ACC112 (cell line): ENCODE measurements around the gene ZNF333.
"Not testable (repeated sequence)": the region's sequence is repeated elsewhere in the genome, so short reads cannot be mapped to it uniquely, and the experiment has no call there.

Source experiments
- H2AFZ ChIP-seq: fragments of 200-600 bp; sonication (generic); one replicate; pipeline ENCODE4 v1.6.0; 2017; ENCODE audit warnings: antibody characterized with exemption, low read length; ENCODE audit not compliant: unreplicated experiment
- H3K27ac ChIP-seq: fragments of 200-600 bp; sonication (generic); 2 replicates; pipeline ENCODE4 v1.5.1; 2014; ENCODE audit warnings: low read depth, mild to moderate bottlenecking, antibody characterized with exemption, low read length, moderate library complexity
- H3K27me3 ChIP-seq: fragments of 200-600 bp; sonication (generic); 2 replicates; pipeline ENCODE4 v1.6.1; 2014; ENCODE audit warnings: mild to moderate bottlenecking, antibody characterized with exemption, low read length, moderate library complexity, mixed read lengths; ENCODE audit not compliant: insufficient read depth
- H3K36me3 ChIP-seq: fragments of 200-600 bp; sonication (generic); 2 replicates; pipeline ENCODE4 v1.6.1; 2016; ENCODE audit warnings: mild to moderate bottlenecking, antibody characterized with exemption, low read length, moderate library complexity, mixed read lengths; ENCODE audit not compliant: insufficient read depth
- H3K4me1 ChIP-seq: fragments of 200-600 bp; sonication (generic); one replicate; pipeline ENCODE4 v1.6.1; 2016; ENCODE audit warnings: low read length, mixed read lengths; ENCODE audit not compliant: insufficient read depth, unreplicated experiment, control insufficient read depth
- H3K4me3 ChIP-seq: fragments of 200-600 bp; sonication (generic); 2 replicates; pipeline ENCODE4 v1.5.1; 2014; ENCODE audit warnings: mild to moderate bottlenecking, low read depth, low read length
- H3K79me2 ChIP-seq: fragments of 200-600 bp; sonication (generic); one replicate; pipeline ENCODE4 v1.6.0; 2016; ENCODE audit warnings: low read length; ENCODE audit not compliant: control insufficient read depth, unreplicated experiment, insufficient read depth

ZNF333 gene

GRCh38 chr19:14767466-14767971, 77.7 kb downstream of the ZNF333 start:
- Histone ChIP-seq H3K4me3 (no peak overlapping the region), H2AFZ (no peak overlapping the region), H3K36me3 (no peaks in the 10 kb centered on the region), H3K79me2 (no peaks in the 10 kb centered on the region), H3K27ac (no peak overlapping the region), H3K27me3 (no peaks in the 10 kb centered on the region), H3K4me1 (no peaks in the 10 kb centered on the region)

DNA sequence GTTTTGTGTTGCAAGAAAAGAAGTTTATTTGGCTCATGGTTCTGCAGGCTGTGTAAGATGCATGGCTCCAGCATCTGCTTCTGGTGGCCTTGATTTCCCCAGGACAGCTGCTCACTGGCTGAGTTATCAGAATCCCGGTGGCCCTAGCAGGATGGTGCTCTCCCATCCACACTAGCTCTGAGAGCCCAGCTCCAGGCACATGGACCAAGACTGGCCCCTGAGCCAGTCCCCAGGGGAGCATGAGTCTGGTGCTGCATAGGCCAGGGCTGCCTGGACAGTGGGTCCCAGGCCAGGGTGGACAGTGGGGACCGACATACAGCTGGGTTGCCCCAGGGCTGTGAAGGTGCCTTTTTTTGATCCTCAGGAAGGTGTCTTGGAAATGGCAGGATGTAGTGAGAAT, 78.2 kb downstream of the ZNF333 start:
- no peaks in the 10 kb centered on the region for H3K79me2 ChIP-seq
- no peaks in the 10 kb centered on the region for H3K4me1 ChIP-seq
- no peaks in the 10 kb centered on the region for H3K27me3 ChIP-seq
- no peak overlapping the region for H3K4me3 ChIP-seq
- H3K27ac ChIP-seq = no peak overlapping the region
- H2AFZ ChIP-seq = no peak overlapping the region
- H3K36me3 ChIP-seq = no peaks in the 10 kb centered on the region

GRCh38 chr19:14769201-14769600, 79.4 kb downstream of the ZNF333 start:
- H3K4me3 ChIP-seq = no peak overlapping the region
- no peaks in the 10 kb centered on the region for H3K79me2 ChIP-seq
- H3K27ac ChIP-seq = no peak overlapping the region
- no peaks in the 10 kb centered on the region for H3K27me3 ChIP-seq
- no peaks in the 10 kb centered on the region for H3K36me3 ChIP-seq
- no peak overlapping the region for H2AFZ ChIP-seq
- no peaks in the 10 kb centered on the region for H3K4me1 ChIP-seq

- H3K4me1 ChIP-seq = no peaks in the 10 kb centered on the region
Observed at GRCh38 chr19:14770136-14770535, 80.3 kb downstream of the ZNF333 start.

GRCh38 chr19:14770944-14771839, 81.3 kb downstream of the ZNF333 start:
- H2AFZ ChIP-seq = no peak overlapping the region
- H3K27ac ChIP-seq = no peak overlapping the region
- H3K27me3 ChIP-seq = no peaks in the 10 kb centered on the region
- no peaks in the 10 kb centered on the region for H3K4me1 ChIP-seq
- H3K79me2 ChIP-seq = no peaks in the 10 kb centered on the region
- no peak overlapping the region for H3K4me3 ChIP-seq
- no peaks in the 10 kb centered on the region for H3K36me3 ChIP-seq

More at GRCh38 chr19:14770136-14770535, 80.3 kb downstream of the ZNF333 start:
- no peak overlapping the region for H2AFZ ChIP-seq
- H3K36me3 ChIP-seq = no peaks in the 10 kb centered on the region
- no peak overlapping the region for H3K27ac ChIP-seq
- H3K27me3 ChIP-seq = no peaks in the 10 kb centered on the region
- H3K4me3 ChIP-seq = no peak overlapping the region
- H3K79me2 ChIP-seq = no peaks in the 10 kb centered on the region

GRCh38 chr19:14772467-14772866, 82.6 kb downstream of the ZNF333 start:
- no peak overlapping the region for H3K4me3 ChIP-seq
- H3K27ac ChIP-seq = no peak overlapping the region
- H3K4me1 ChIP-seq = no peaks in the 10 kb centered on the region
- no peaks in the 10 kb centered on the region for H3K27me3 ChIP-seq
- no peak overlapping the region for H2AFZ ChIP-seq
- no peaks in the 10 kb centered on the region for H3K79me2 ChIP-seq
- no peaks in the 10 kb centered on the region for H3K36me3 ChIP-seq

- H3K79me2 ChIP-seq = no peaks in the 10 kb centered on the region
- H3K4me3 ChIP-seq = no peak overlapping the region
- no peaks in the 10 kb centered on the region for H3K27me3 ChIP-seq
- H3K4me1 ChIP-seq = no peaks in the 10 kb centered on the region
- H3K36me3 ChIP-seq = no peaks in the 10 kb centered on the region
- H2AFZ ChIP-seq = no peak overlapping the region
- no peak overlapping the region for H3K27ac ChIP-seq
Observed at GRCh38 chr19:14772995-14773394, 83.1 kb downstream of the ZNF333 start.

DNA sequence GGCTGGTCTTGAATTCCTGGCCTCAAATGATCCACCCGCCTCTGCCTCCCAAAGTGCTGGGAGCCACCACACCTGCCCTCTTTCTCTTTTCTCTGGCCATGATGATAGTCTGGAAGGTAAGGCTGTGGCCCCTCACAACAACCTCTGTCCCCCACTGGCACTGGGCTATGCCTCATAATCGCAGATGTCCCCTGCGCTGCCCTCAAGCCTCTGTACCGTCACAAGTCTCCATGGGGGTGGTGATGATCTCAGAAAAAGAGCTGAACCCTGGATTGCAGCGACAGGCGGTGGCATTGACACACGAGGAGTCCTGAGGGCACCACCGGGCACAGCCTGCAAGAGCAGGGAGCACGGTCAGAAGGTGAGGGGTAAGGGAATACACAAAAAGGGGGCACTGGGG, 83.9 kb downstream of the ZNF333 start:
- H3K27ac ChIP-seq, H3K4me3 ChIP-seq, H3K27me3 ChIP-seq, H3K36me3 ChIP-seq, H3K4me1 ChIP-seq, H2AFZ ChIP-seq, H3K79me2 ChIP-seq: not testable (repeated sequence)

DNA sequence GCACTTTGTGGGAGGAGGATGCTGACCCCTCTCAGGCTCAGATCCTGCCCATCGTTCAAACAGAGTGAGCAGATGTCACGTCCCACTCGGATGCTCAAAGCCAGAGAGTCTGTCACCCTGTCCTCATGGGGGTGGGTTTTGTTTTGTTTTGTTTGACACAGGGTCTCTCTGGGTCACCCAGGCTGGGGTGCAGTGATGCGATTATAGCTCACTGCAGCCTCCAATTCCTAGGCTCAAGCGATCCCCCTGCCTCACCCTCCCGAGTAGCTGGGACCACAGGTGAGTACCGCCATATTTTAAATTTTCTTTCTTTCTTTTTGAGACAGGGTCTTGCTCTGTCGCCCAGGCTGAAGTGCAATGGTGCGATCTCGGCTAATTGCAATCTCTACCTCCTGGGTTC, 84.5 kb downstream of the ZNF333 start:
- Histone ChIP-seq H3K27ac (no peak overlapping the region), H3K27me3 (no peaks in the 10 kb centered on the region), H2AFZ (no peak overlapping the region), H3K4me3 (no peak overlapping the region), H3K4me1 (no peaks in the 10 kb centered on the region), H3K79me2 (no peaks in the 10 kb centered on the region), H3K36me3 (no peaks in the 10 kb centered on the region)

GRCh38 chr19:14775326-14775725, 85.5 kb downstream of the ZNF333 start:
- H3K27ac ChIP-seq, H3K4me1 ChIP-seq, H3K27me3 ChIP-seq, H2AFZ ChIP-seq, H3K36me3 ChIP-seq, H3K79me2 ChIP-seq, H3K4me3 ChIP-seq: not testable (repeated sequence)
